Measurements from ENCODE around the gene PAX7. TPM values are rescaled to one million over a fixed set of nuclear protein-coding genes. Genes with fewer than 3 reads are reported as not detected.

Gene PAX7
- total RNA-seq, 1 experiment from 2014 or later, result not detected

- DNase-seq (ENCODE audit: low read depth), result no peak
Measured at GRCh38 chr1:18640228-18641004, 9.8 kb downstream of the PAX7 start.

- DNase-seq (ENCODE audit: low read depth), result no peak
Measured at GRCh38 chr1:18641005-18641941, 10.6 kb downstream of the PAX7 start.

GRCh38 chr1:18642278-18643095 lies 11.8 kb downstream of the PAX7 start:
- DNase-seq (ENCODE audit: low read depth), result no peak

- DNase-seq (ENCODE audit: low read depth), result no peak
Measured at GRCh38 chr1:18643154-18644012, 12.7 kb downstream of the PAX7 start.

- no peak for DNase-seq (ENCODE audit: low read depth)
Measured at GRCh38 chr1:18644013-18644399, 13.4 kb downstream of the PAX7 start.

GRCh38 chr1:18644446-18644845 lies 13.8 kb downstream of the PAX7 start:
- no peak for DNase-seq (ENCODE audit: low read depth)

- no peak for DNase-seq (ENCODE audit: low read depth)
Measured at GRCh38 chr1:18644973-18645746, 14.5 kb downstream of the PAX7 start.

- no peak for DNase-seq (ENCODE audit: low read depth)
Measured at GRCh38 chr1:18645747-18646090, 15.1 kb downstream of the PAX7 start.

GRCh38 chr1:18646091-18646785 lies 15.6 kb downstream of the PAX7 start:
- no peak for DNase-seq (ENCODE audit: low read depth)

GRCh38 chr1:18646786-18647410 lies 16.3 kb downstream of the PAX7 start:
- no peak for DNase-seq (ENCODE audit: low read depth)

- DNase-seq (ENCODE audit: low read depth), result no peak
Measured at GRCh38 chr1:18647681-18648214, 17.1 kb downstream of the PAX7 start.

- no peak for DNase-seq (ENCODE audit: low read depth)
Measured at GRCh38 chr1:18649693-18650370, 19.2 kb downstream of the PAX7 start.

GRCh38 chr1:18651713-18652112 lies 21.1 kb downstream of the PAX7 start:
- no peak for DNase-seq (ENCODE audit: low read depth)

- no peak for DNase-seq (ENCODE audit: low read depth)
Measured at GRCh38 chr1:18652791-18653190, 22.1 kb downstream of the PAX7 start.

- no peak for DNase-seq (ENCODE audit: low read depth)
Measured at GRCh38 chr1:18653367-18653766, 22.7 kb downstream of the PAX7 start.

GRCh38 chr1:18653916-18654315 lies 23.3 kb downstream of the PAX7 start:
- DNase-seq (ENCODE audit: low read depth), result no peak

- no peak for DNase-seq (ENCODE audit: low read depth)
Measured at GRCh38 chr1:18654599-18654998, 24.0 kb downstream of the PAX7 start.
